Activated B cell treated with CpG ODN at 0.5 μM for 24 hours (primary cell): Measurements from ENCODE around the gene KMT2E. TPM values are rescaled to one million over a fixed set of nuclear protein-coding genes. Genes with fewer than 3 reads are reported as not detected.
A peak's percentile ranks its signal among the peaks of the same experiment; 100 is the strongest.

Experiments used
- ATAC-seq: fragments of 200-7000 bp; cut with Tn5 transposase; one replicate; pipeline ENCODE4 v1.10.0; 2021; ENCODE audit warnings: low read depth, mild to moderate bottlenecking, moderate library complexity
- CTCF ChIA-PET: fragments of 350-600 bp; sonication (Branson Sonifier 250); formaldehyde crosslinking; loops from one replicate; lab custom pipeline; 2021; ENCODE audit warnings: antibody characterized with exemption; lab: Charles Lee
- POLR2A ChIA-PET: fragments of 350-600 bp; sonication (Branson Sonifier 250); formaldehyde crosslinking; loops from one replicate; lab custom pipeline; 2021; ENCODE audit warnings: antibody characterized with exemption; lab: Charles Lee
- DNase-seq: peaks from one replicate; pipeline ENCODE4 v3.0.0; 2022
- H3K27ac Mint-ChIP-seq: one replicate; pipeline ENCODE4 v1.8.0; 2020; ENCODE audit warnings: mixed read lengths
- H3K27me3 Mint-ChIP-seq: one replicate; pipeline ENCODE4 v1.8.0; 2021; ENCODE audit warnings: mixed read lengths
- H3K36me3 Mint-ChIP-seq: one replicate; pipeline ENCODE4 v1.8.0; 2021; ENCODE audit warnings: low read depth, mixed read lengths
- H3K4me1 Mint-ChIP-seq: one replicate; pipeline ENCODE4 v1.8.0; 2021; ENCODE audit warnings: mixed read lengths
- H3K4me3 Mint-ChIP-seq: one replicate; pipeline ENCODE4 v1.8.0; 2020; ENCODE audit warnings: mild to moderate bottlenecking, mixed read lengths
- H3K9me3 Mint-ChIP-seq: one replicate; pipeline ENCODE4 v1.8.0; 2020; ENCODE audit warnings: mixed read lengths
- intact Hi-C: fragments of 100-400 bp; cut with micrococcal nuclease; formaldehyde crosslinking; loops from one replicate; pipeline ENCODE4 v1.15.1; 2024
- total RNA-seq: library from RNA; stranded (reverse); gene quantifications from 2 replicates; pipeline ENCODE4 v1.2.3, GENCODE V29; 2022
- TF ChIP-seq, protein P1 (sequence below): fragments of 200-600 bp; IDR thresholded peaks from one replicate; pipeline ENCODE4 v1.8.0; 2022; ENCODE audit warnings: antibody characterized with exemption, mild to moderate bottlenecking

The KMT2E gene
- total RNA-seq, 1 donor from 2014 or later = 183 TPM

DNA sequence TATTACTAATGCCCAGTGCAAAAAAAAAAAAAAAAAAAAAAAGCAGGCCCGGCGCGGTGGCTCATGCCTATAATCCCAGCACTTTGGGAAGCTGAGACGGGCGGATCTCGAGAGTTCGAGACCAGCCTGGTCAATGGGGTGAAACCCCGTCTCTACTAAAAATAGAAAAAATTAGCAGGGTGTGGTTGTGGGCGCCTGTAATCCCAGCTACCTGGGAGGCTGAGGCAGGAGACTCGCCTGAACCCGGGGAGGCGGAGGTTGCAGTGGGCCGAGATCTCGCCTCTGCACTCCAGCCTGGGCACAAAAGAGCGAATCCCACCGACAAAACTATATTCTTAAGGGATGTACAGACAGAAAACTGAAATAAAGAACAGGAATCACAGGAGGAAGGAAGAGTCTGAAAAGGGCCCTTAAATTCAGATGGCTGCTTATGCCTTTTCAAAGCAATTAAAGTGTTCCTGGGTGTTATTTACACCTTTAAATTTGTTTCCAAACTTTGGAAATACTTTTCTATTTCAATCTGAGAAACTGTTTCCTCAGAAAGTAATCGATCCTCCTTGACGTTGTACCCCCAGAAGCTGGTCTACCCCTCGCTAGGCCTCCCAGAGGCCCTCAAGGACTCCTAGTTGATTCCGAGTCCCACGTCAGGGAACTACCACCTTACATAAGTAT, 2.0 kb upstream of the KMT2E start:
- intact Hi-C loops = loop anchor here (2.0 to 10.0 kb wide), 6 partner anchors 79 to 1937 kb away; partner anchors contain the start of genes ARMC10, FBXL13, RINT1 and SYPL1
- peak overlapping the region; percentile 96 for H3K4me3 Mint-ChIP-seq
- H3K4me1 Mint-ChIP-seq = peaks cover 53% of the 10 kb centered on the region
- ATAC-seq = no peak
- peak overlapping the region; percentile 100 for H3K27ac Mint-ChIP-seq
- CTCF ChIA-PET = interaction anchor here (8.4 kb wide), 1 partner anchor 29 kb away, joined by 67 read pairs; no protein-coding TSS in a partner anchor
- no peak for DNase-seq
- no peaks in the 10 kb centered on the region for H3K9me3 Mint-ChIP-seq
- no peaks in the 10 kb centered on the region for H3K27me3 Mint-ChIP-seq
- TF ChIP-seq, protein P1, sequence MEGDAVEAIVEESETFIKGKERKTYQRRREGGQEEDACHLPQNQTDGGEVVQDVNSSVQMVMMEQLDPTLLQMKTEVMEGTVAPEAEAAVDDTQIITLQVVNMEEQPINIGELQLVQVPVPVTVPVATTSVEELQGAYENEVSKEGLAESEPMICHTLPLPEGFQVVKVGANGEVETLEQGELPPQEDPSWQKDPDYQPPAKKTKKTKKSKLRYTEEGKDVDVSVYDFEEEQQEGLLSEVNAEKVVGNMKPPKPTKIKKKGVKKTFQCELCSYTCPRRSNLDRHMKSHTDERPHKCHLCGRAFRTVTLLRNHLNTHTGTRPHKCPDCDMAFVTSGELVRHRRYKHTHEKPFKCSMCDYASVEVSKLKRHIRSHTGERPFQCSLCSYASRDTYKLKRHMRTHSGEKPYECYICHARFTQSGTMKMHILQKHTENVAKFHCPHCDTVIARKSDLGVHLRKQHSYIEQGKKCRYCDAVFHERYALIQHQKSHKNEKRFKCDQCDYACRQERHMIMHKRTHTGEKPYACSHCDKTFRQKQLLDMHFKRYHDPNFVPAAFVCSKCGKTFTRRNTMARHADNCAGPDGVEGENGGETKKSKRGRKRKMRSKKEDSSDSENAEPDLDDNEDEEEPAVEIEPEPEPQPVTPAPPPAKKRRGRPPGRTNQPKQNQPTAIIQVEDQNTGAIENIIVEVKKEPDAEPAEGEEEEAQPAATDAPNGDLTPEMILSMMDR = no peak
- POLR2A ChIA-PET = interaction anchor here (0.7 to 14.0 kb wide), 14 partner anchors 9 to 1273 kb away, joined by 3 to 545 read pairs (median 8); partner anchors contain the start of genes NAMPT and RINT1
- H3K36me3 Mint-ChIP-seq = peaks cover 79% of the 10 kb centered on the region

DNA sequence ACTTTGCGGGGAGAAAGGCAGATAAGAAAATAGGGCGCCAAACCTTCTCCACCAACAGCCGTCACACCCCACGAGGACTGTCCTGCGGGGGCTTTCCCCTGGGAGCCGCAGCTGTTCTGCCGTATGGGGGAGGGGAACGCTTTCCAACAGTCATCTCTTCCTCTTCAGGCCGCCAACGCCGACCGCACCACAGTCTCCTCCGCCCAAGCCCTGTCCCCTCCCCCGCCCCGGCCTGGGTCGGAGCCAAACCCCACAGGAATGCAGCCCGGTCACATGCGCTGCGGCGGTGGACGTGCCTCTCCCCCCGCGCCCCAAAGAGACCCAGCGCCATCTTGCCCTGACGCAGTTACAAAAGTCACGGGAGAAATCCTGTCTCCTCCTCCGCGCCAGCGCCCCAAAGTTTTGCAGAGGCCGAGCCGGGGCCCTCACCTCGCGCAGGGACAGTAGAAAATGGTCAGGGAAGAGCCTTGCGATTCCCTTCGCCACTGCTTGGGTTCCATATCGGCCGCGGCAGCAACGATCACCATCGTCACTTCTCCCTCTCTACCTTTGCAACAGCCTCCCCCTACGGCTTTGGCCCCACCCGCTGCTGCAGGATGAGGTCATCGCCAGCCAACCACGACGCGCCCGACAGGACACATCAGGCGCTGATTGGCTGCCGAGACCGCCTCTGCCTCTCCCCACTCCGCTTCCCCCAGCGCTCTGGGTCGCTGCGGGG, 1.3 kb upstream of the KMT2E start:
- H3K27ac Mint-ChIP-seq = peak overlapping the region; percentile 100

DNA sequence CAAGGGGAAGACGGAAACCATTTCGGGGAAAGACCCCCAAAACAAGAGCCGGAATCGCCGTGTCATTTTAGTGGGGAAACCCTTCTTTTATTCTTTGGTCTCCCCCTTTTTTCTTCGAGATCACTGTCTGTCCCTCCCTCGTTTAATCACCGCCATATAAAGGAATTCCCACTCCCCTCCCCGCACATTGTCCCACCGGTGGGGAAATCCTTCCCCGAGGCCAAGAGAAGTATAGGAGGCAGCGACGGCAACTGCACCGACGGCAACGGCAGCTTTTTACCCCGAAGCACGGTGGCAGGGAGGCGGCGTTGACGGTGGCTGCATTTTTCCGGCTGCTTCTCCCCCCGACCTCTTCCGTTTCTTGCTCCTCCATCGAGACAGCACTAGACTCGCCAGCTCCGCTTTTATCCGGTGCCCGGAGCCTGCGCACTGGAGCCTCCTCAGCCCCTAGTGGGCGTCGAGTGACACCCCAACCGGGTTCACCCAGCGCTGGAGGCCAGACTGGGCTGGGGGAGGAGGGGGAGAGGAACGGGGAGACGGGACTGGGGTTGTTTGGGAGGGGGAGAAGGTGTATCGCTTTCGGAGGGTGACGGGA, 687 bp upstream of the KMT2E start:
- DNase-seq = peak; percentile 91
- ATAC-seq = peak; percentile 57
- Mint-ChIP-seq H3K27ac (peak overlapping the region; percentile 100), H3K36me3 (peaks cover 79% of the 10 kb centered on the region), H3K9me3 (no peaks in the 10 kb centered on the region), H3K4me3 (peak overlapping the region; percentile 96), H3K4me1 (peaks cover 53% of the 10 kb centered on the region), H3K27me3 (no peaks in the 10 kb centered on the region)
- ChIA-PET CTCF (interaction anchor here (0.6 to 5.6 kb wide), 2 partner anchors 30 to 73 kb away, joined by 3 to 55 read pairs; no protein-coding TSS in a partner anchor), POLR2A (interaction anchor here (0.6 to 14.0 kb wide), 34 partner anchors 9 to 1863 kb away, joined by 3 to 545 read pairs (median 4); partner anchors contain the start of genes NAMPT and RINT1)
- TF ChIP-seq, protein P1 = no peak
- intact Hi-C loops = loop anchor here (1.0 to 10.0 kb wide), 10 partner anchors 30 to 1939 kb away; partner anchors contain the start of genes ARMC10, FBXL13, PUS7 and RINT1

More for the DNA sequence above, 1.3 kb upstream of the KMT2E start:
- H3K36me3 Mint-ChIP-seq = peaks cover 83% of the 10 kb centered on the region
- H3K4me1 Mint-ChIP-seq = peaks cover 54% of the 10 kb centered on the region
- no peaks in the 10 kb centered on the region for H3K27me3 Mint-ChIP-seq
- ChIA-PET CTCF (interaction anchor here (5.6 to 8.4 kb wide), 2 partner anchors 29 to 30 kb away, joined by 55 to 67 read pairs; no protein-coding TSS in a partner anchor), POLR2A (interaction anchor here (0.6 to 14.0 kb wide), 35 partner anchors 10 to 1864 kb away, joined by 3 to 545 read pairs (median 5); partner anchors contain the start of genes NAMPT and RINT1)
- peak; percentile 71 for ATAC-seq
- H3K4me3 Mint-ChIP-seq = peak overlapping the region; percentile 96
- intact Hi-C loops = loop anchor here (1.0 to 10.0 kb wide), 10 partner anchors 29 to 1938 kb away; partner anchors contain the start of genes ARMC10, FBXL13, PUS7 and RINT1
- no peaks in the 10 kb centered on the region for H3K9me3 Mint-ChIP-seq
- TF ChIP-seq, protein P1 = no peak
- DNase-seq = peak; percentile 98

DNA sequence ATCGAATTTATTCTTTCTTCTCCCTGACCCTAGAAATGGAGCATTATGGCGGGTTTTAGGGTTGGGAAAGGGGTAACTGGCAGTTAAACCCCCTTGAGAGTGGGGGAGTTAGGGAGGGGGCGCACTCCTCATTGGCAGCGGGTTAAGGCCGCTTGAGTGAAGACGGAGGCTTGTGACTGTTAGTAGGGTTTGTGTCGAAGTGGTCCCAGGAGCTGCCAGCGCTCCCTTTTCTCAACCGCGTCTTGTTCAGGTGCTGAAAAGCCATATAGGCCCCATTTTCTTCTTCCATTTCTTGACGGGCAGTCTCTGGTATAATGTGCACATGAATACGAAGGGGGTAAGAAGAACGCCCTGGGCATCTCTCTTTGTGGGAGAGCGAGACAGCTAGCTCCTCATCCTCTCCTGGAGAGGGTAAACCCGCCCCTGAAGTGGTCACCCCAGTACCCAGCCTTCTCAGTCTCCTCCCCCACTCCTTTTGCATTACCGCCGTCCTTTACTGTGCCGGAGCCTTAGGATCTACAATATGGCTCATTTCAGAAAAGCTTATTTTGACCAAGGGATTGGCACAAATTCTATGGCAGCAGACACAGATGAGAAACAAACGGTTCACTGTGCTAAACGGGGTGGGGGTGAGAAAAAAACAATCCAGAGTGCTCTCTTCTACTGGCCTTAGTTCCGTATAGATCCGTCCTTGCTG, 836 bp downstream of the KMT2E start:
- H3K4me1 Mint-ChIP-seq = peaks cover 50% of the 10 kb centered on the region
- no peaks in the 10 kb centered on the region for H3K27me3 Mint-ChIP-seq

More for the DNA sequence above, 836 bp downstream of the KMT2E start:
- DNase-seq = peak; percentile 41
- Mint-ChIP-seq H3K36me3 (peaks cover 65% of the 10 kb centered on the region), H3K27ac (peak overlapping the region; percentile 100), H3K4me3 (peak overlapping the region; percentile 96), H3K9me3 (no peaks in the 10 kb centered on the region)
- TF ChIP-seq, protein P1 = no peak
- ChIA-PET POLR2A (interaction anchor here (1.0 to 14.0 kb wide), 11 partner anchors 8 to 1060 kb away, joined by 3 to 545 read pairs (median 14); no protein-coding TSS in a partner anchor), CTCF (interaction anchor here (0.9 to 5.6 kb wide), 4 partner anchors 32 to 131 kb away, joined by 3 to 55 read pairs (median 4); no protein-coding TSS in a partner anchor)
- no peak for ATAC-seq
- intact Hi-C loops = loop anchor here (1.0 to 10.0 kb wide), 6 partner anchors 7 to 1940 kb away; partner anchors contain the start of genes ARMC10, FBXL13 and SYPL1
